Measurements from ENCODE around the gene ELOF1. TPM values are rescaled to one million over a fixed set of nuclear protein-coding genes. Genes with fewer than 3 reads are reported as not detected.

The ELOF1 gene
- total and polyA plus RNA-seq, 3 donors from 2014 or later: 131 to 262 (median 184) TPM

DNA sequence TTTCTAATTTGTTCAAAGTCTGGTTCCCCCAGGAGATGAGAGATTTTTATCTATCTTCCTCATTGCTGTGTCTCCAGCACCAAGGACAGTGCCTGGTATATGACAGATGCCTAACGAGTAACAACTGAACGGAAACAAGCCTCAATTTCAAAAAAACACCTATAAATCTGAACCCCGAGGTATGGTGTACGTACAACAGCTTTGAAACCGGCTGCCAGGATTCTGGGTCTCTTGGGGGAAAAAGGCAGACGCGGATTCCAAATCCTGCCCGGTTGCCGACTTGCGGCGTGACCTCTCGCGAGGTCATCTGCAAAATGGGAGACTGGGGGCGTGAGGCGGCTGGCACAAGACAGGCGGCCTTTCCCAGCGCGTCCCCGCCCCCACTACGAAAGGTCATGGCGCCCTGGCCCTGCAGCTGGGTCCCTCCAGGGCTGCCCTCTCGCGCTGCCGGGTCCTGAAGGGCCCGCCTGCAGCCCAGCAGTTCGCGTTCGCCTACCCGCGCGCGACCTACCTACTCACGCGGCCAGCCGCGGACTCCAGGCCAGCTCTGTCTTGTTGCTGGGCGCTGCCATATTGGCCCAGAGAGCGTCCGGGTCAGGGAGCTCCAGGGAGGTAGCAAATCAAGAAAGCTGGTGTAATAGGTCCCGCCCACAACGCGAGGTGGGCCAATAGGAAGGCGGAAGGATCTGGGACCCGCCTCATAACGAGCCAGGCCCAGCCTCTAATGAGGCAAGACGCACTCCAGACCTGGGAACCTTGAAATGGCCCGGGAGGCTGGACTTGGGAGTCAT, 30.3 kb downstream of the ELOF1 start, which contains the start of gene ECSIT:
TSS of gene ECSIT (minus strand) at position 584 of the 791 bp plus-strand sequence. CDS start 9,964 bp downstream, outside the sequence.
- peak; percentile 99 for DNase-seq
- no peak for TF ChIP-seq POLR2A (IDR thresholded peaks at IDR 0.05)
- TF ChIP-seq, protein P1, sequence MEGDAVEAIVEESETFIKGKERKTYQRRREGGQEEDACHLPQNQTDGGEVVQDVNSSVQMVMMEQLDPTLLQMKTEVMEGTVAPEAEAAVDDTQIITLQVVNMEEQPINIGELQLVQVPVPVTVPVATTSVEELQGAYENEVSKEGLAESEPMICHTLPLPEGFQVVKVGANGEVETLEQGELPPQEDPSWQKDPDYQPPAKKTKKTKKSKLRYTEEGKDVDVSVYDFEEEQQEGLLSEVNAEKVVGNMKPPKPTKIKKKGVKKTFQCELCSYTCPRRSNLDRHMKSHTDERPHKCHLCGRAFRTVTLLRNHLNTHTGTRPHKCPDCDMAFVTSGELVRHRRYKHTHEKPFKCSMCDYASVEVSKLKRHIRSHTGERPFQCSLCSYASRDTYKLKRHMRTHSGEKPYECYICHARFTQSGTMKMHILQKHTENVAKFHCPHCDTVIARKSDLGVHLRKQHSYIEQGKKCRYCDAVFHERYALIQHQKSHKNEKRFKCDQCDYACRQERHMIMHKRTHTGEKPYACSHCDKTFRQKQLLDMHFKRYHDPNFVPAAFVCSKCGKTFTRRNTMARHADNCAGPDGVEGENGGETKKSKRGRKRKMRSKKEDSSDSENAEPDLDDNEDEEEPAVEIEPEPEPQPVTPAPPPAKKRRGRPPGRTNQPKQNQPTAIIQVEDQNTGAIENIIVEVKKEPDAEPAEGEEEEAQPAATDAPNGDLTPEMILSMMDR (IDR thresholded peaks at IDR 0.05): no peak
- no peaks in the 10 kb centered on the region for H3K36me3 ChIP-seq (ENCODE audit: low read depth, missing control alignments)
- H3K9me3 ChIP-seq: no peaks in the 10 kb centered on the region
- peak within 1 kb of the TSS; percentile 84 to 93 for H3K27ac ChIP-seq
- H3K4me3 ChIP-seq: peak within 1 kb of the TSS; percentile 78 to 81
- no peaks in the 10 kb centered on the region for H3K27me3 ChIP-seq
- intact Hi-C loops (cut with DNase I; ENCODE audit: low total_unique reads): no loop called here
- WGBS, 2 donors: 0% methylated on average over 19 to 47 of the region's 47 CpGs
- peaks cover 11% of the 10 kb centered on the region for H3K4me1 ChIP-seq

DNA sequence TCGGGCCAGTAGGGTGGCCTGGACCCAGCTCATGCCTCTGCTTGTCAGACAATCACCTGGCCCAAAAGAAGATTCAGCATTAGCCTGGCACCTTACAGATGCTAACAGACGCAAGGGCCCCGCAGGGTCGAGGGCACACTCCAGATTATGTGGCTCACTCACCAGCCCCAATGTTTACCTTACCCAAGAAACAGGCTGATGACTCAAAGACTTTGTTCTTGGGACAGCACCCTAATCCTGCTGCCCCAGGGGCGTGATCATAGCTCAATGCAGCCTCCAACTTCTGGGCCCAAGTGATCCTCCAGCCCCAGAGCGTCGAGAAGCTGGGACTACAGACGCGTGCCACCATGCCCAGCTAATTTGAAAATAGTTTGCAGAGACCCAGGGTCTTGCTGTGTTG, 39.9 kb downstream of the ELOF1 start:
- TF ChIP-seq, protein P1 (IDR thresholded peaks at IDR 0.05): no peak
- no peak for TF ChIP-seq POLR2A (IDR thresholded peaks at IDR 0.05)
- intact Hi-C loops (cut with DNase I; ENCODE audit: low total_unique reads): no loop called here
- DNase-seq: no peak
- Histone ChIP-seq H3K4me3 (no peak overlapping the region), H3K27me3 (no peaks in the 10 kb centered on the region), H3K9me3 (no peaks in the 10 kb centered on the region), H3K27ac (no peak overlapping the region), H3K36me3 (ENCODE audit: low read depth, missing control alignments) (no peaks in the 10 kb centered on the region), H3K4me1 (no peaks in the 10 kb centered on the region)
- 93% methylated on average over 9 of the region's 9 CpGs; no CpG with 5 or more reads in 1 of the 2 donors for WGBS, 2 donors

DNA sequence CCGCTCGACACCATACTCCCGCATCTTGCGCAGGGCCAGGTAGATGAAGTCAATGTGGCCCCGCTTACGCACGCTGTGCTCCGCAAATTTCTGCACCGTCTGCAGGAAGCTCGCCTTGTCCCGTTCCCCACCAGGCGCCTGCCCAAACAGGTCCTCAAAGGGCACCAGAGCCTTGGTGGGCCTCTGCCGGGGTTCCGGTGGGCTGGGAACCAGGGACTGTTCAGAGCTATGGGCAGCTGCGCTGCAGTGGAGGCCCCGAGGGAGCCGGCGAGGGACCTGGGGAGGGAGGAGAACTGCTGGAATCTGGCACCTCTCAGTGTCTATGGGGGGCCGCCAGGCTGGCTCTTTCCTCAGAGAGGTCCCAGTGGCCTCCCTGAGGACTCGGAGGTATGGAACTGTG, 45.1 kb downstream of the ELOF1 start:
- no peak for DNase-seq
- Histone ChIP-seq H3K27ac (no peak overlapping the region), H3K27me3 (no peaks in the 10 kb centered on the region), H3K9me3 (no peaks in the 10 kb centered on the region), H3K4me1 (no peaks in the 10 kb centered on the region), H3K4me3 (no peak overlapping the region), H3K36me3 (ENCODE audit: low read depth, missing control alignments) (no peaks in the 10 kb centered on the region)
- 94% methylated on average over 9 to 20 of the region's 20 CpGs for WGBS, 2 donors
- TF ChIP-seq, protein P1 (IDR thresholded peaks at IDR 0.05): no peak
- intact Hi-C loops (cut with DNase I; ENCODE audit: low total_unique reads): no loop called here

DNA sequence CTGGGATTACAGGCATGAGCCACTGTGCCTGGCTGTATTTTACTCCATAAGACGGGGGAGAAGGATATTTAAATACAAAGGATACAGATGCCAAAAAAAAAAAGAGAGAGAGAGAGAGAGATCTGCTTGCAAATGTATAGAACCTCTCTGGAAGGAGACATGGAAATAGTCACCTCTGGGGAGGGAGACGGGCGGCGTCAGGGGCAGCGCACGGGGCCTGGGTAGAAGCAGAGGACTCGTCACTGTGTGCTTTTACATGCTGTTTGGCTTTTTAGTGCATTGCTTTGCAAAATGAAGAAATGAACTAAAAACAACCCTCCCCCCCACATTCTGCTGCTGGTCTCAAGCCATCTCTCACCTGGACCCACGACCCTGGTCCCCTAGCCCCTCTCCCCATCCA, 48.6 kb downstream of the ELOF1 start:
- Histone ChIP-seq H3K9me3 (no peaks in the 10 kb centered on the region), H3K4me1 (no peaks in the 10 kb centered on the region), H3K27me3 (no peaks in the 10 kb centered on the region), H3K27ac (no peak overlapping the region), H3K36me3 (ENCODE audit: low read depth, missing control alignments) (no peaks in the 10 kb centered on the region), H3K4me3 (no peak overlapping the region)
- DNase-seq: no peak
- intact Hi-C loops (cut with DNase I; ENCODE audit: low total_unique reads): no loop called here
- 91 to 97% methylated on average over 8 of the region's 8 CpGs for WGBS, 2 donors
- TF ChIP-seq POLR2A (IDR thresholded peaks at IDR 0.05): no peak
- TF ChIP-seq, protein P1 (IDR thresholded peaks at IDR 0.05): no peak

All from testis (tissue), 3 donors.